HepG2 (cell line): ENCODE results near the gene TRAK1. TPM values are rescaled to one million over a fixed set of nuclear protein-coding genes. Genes with fewer than 3 reads are reported as not detected.

Experiments
- ATAC-seq: fragments of 200-7000 bp; cut with Tn5 transposase; 3 replicates; pipeline ENCODE4 v1.9.1; 2020; ENCODE audit warnings: mild to moderate bottlenecking, moderate library complexity
- BruUV-seq: library from RNA; stranded (reverse); fragments of 400-500 nt; replicated peaks from 2 replicates; lab custom pipeline; 2021; lab: Mats Ljungman, UMichigan
- CTCF ChIA-PET: fragments of 300-600 bp; formaldehyde crosslinking; extraction: SDS; loops from one replicate; lab custom pipeline; 2021; ENCODE audit warnings: low total read pairs, inconsistent platforms, low intra/inter-chr PET ratio; lab: Yijun Ruan, JAX
- POLR2A ChIA-PET: fragments of 350-600 bp; sonication (Branson Sonifier 250); formaldehyde crosslinking; loops from one replicate; lab custom pipeline; 2020; ENCODE audit warnings: antibody characterized with exemption, inconsistent platforms; lab: Yijun Ruan, JAX
- DNase-seq: peaks from one replicate; pipeline ENCODE4 v3.0.0-alpha.2; 2015; ENCODE audit warnings: low spot score
- FAIRE-seq: peaks from 3 replicates; lab custom pipeline; 2011; peaks lifted over from hg19 to GRCh38; lab: Jason Lieb, UNC
- H2AFZ ChIP-seq: one replicate; pipeline ENCODE4 v1.6.1; 2011; ENCODE audit warnings: low read length, inconsistent platforms
- H3K27ac ChIP-seq: fragments of 300-600 bp; 3 replicates; pipeline ENCODE4 v1.8.0; 2011; ENCODE audit warnings: mixed run types, mild to moderate bottlenecking, mixed read lengths, low read length, inconsistent platforms; ENCODE audit not compliant: insufficient read depth; ENCODE audit errors: extremely low read length
- H3K27me3 ChIP-seq, 2 experiments: fragments of 200-600 bp in 1 of 2; 2 replicates in 1 of 2; 3 replicates in 1 of 2; pipeline versions ENCODE4 v1.6.0 to v1.8.0; 2011; ENCODE audit warnings: low read length in 2 of 2, mild to moderate bottlenecking in 2 of 2, moderate library complexity in 2 of 2, inconsistent platforms in 1 of 2; ENCODE audit not compliant: insufficient read depth in 2 of 2, control insufficient read depth in 1 of 2
- H3K36me3 ChIP-seq, 2 experiments: fragments of 200-600 bp in 1 of 2; replicated peaks in 1 of 2; 2 replicates in 1 of 2; 3 replicates in 1 of 2; pipeline versions ENCODE4 v1.5.1 to v1.8.0; 2011; ENCODE audit warnings: low read length in 2 of 2, inconsistent platforms in 1 of 2; ENCODE audit not compliant: insufficient read depth in 2 of 2, control insufficient read depth in 1 of 2
- H3K4me1 ChIP-seq: 2 replicates; pipeline ENCODE4 v1.5.1; 2012; ENCODE audit warnings: low read length, inconsistent platforms; ENCODE audit not compliant: insufficient read depth
- H3K4me2 ChIP-seq: 2 replicates; pipeline ENCODE4 v1.6.0; 2011; ENCODE audit warnings: low read depth, low read length, inconsistent platforms
- H3K4me3 ChIP-seq, 3 experiments: fragments of 200-600 bp in 1 of 3; sonication (generic), shearing (Covaris generic) in 1 of 3; replicated peaks in 1 of 3; 2 replicates each; pipeline ENCODE4 v1.5.1; 2011 to 2016; ENCODE audit warnings: low read length in 3 of 3, inconsistent platforms in 2 of 3, low read depth in 2 of 3, mild to moderate bottlenecking in 2 of 3, control low read depth in 1 of 3, mixed read lengths in 1 of 3; ENCODE audit not compliant: insufficient read depth in 1 of 3
- H3K79me2 ChIP-seq: one replicate; pipeline ENCODE4 v1.6.1; 2011; ENCODE audit warnings: low read length, inconsistent platforms; ENCODE audit not compliant: insufficient read depth
- H3K9ac ChIP-seq: 2 replicates; pipeline ENCODE4 v1.6.0; 2011; ENCODE audit warnings: mild to moderate bottlenecking, low read depth, low read length, inconsistent platforms; ENCODE audit not compliant: insufficient read depth
- H3K9me3 ChIP-seq: 2 replicates; pipeline ENCODE4 v1.5.1; 2012; ENCODE audit warnings: mild to moderate bottlenecking, low read length
- H4K20me1 ChIP-seq: 2 replicates; pipeline ENCODE4 v1.6.0; 2011; ENCODE audit warnings: inconsistent platforms, mild to moderate bottlenecking, low read length, moderate library complexity; ENCODE audit not compliant: insufficient read depth
- TBX2 ChIP-seq: sonication (generic); formaldehyde crosslinking; IDR thresholded peaks from 2 replicates; pipeline ENCODE4 v1.5.0; 2020; ENCODE audit warnings: missing genetic modification reagents, mild to moderate bottlenecking, borderline replicate concordance
- ZNF782 ChIP-seq: sonication (generic); formaldehyde crosslinking; IDR thresholded peaks from 2 replicates; pipeline ENCODE4 v1.4.0; 2020; ENCODE audit warnings: missing genetic modification reagents, mild to moderate bottlenecking, borderline replicate concordance
- WGBS: methylation state at CpG from one replicate; pipeline ENCODE4 v1.1.6; 2017; ENCODE audit warnings: low lambda C conversion rate; 5-methylcytosine and 5-hydroxymethylcytosine counted together
- in situ Hi-C: cut with HindIII; loops from 2 replicates; pipeline ENCODE4 v1.10.0; 2017; ENCODE audit warnings: low pct_unique_long_range_greater_than_20kb; ENCODE audit not compliant: extremely low pct_ligation_motif_present
- intact Hi-C: fragments of 100-400 bp; cut with micrococcal nuclease; formaldehyde crosslinking; loops from one replicate; pipeline ENCODE4 v1.10.0; 2022; ENCODE audit not compliant: unreplicated experiment
- polyA plus RNA-seq, 8 experiments: library from polyadenylated mRNA; depleted of rRNA in 3 of 8; stranded (reverse) in 7 of 8; unstranded in 1 of 8; fragments of >200 nt; fragmentation: Illumina TruSeq in 4 of 8; extraction: Trizol in 4 of 8; gene quantifications; 2 replicates each; pipeline versions ENCODE4 v1.2.1 to v1.2.3, GENCODE V29; 2011 to 2016; ENCODE audit warnings: low read depth in 4 of 8, missing spikeins in 1 of 8, mixed read lengths in 1 of 8; ENCODE audit not compliant: insufficient read depth in 1 of 8
- total RNA-seq, 5 experiments: library from RNA; depleted of rRNA; stranded (reverse); fragments of >200 nt; fragmentation: Illumina TruSeq; extraction: Trizol; gene quantifications; 2 replicates each; pipeline ENCODE4 v1.2.3, GENCODE V29; 2016; ENCODE audit warnings: low read depth in 1 of 5
- TF ChIP-seq, protein P1 (sequence below): sonication (generic); formaldehyde crosslinking; IDR thresholded peaks from 2 replicates; pipeline ENCODE4 v1.8.1; 2023; ENCODE audit warnings: missing genetic modification reagents, inconsistent platforms, borderline replicate concordance
- TF ChIP-seq, protein P2 (sequence below): sonication (generic); formaldehyde crosslinking; IDR thresholded peaks from 2 replicates; pipeline ENCODE4 v1.8.1; 2023; ENCODE audit warnings: mild to moderate bottlenecking, moderate library complexity, missing genetic modification reagents
- TF ChIP-seq, protein P3 (sequence below): sonication (generic); formaldehyde crosslinking; IDR thresholded peaks from 2 replicates; pipeline ENCODE4 v1.4.0; 2020; ENCODE audit warnings: missing genetic modification reagents, borderline replicate concordance

The TRAK1 gene
- total and polyA plus RNA-seq, 2 of the 13 experiments (the other 11 are each of a cell fraction or from before 2014, with no cell fraction given): 20.5 to 46.6 TPM

DNA sequence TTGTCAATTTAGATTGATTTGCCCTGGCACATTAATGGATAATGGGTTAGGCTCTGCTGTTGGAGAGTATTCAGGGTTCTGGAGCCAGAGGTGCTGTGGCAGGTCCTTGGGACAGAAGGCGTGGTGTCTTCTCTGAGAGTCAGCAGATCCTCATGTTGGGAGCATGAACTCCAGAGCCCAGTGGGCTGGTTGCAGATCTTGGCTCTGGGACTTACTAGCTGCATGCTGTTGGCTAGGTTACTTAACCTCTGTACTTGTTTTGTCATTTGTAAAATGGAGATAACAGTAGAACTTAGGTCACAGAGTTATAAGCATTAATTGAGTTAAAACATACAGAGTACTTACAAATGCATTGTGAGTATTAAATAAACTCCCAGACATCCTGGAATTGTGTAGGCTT, 97.2 kb downstream of the TRAK1 start:
- Histone ChIP-seq H3K27ac (no peak overlapping the region), H3K27me3 (no peaks in the 10 kb centered on the region), H4K20me1 (peaks cover 8% of the 10 kb centered on the region; the same call in 1 of the 2 replicates), H3K4me2 (no peak overlapping the region), H2AFZ (no peak overlapping the region), H3K9ac (no peak overlapping the region), H3K4me1 (peaks cover 9% of the 10 kb centered on the region), H3K4me3 (no peak overlapping the region), H3K9me3 (no peaks in the 10 kb centered on the region), H3K79me2 (peaks cover 5% of the 10 kb centered on the region), H3K36me3 (peaks cover 29 to 49% of the 10 kb centered on the region in 2 experiments)
- in situ Hi-C loops (loop anchor here (25.0 kb wide), 1 partner anchor 176 kb away; no protein-coding TSS in a partner anchor), intact Hi-C loops (no loop called here)
- DNase-seq (no peak), FAIRE-seq (no peak), ATAC-seq (no peak)
- no TSS peak for BruUV-seq
- no peak for TF ChIP-seq ZNF782
- no peak for TF ChIP-seq TBX2 (CRISPR knock-in tag)
- TF ChIP-seq, protein P1, sequence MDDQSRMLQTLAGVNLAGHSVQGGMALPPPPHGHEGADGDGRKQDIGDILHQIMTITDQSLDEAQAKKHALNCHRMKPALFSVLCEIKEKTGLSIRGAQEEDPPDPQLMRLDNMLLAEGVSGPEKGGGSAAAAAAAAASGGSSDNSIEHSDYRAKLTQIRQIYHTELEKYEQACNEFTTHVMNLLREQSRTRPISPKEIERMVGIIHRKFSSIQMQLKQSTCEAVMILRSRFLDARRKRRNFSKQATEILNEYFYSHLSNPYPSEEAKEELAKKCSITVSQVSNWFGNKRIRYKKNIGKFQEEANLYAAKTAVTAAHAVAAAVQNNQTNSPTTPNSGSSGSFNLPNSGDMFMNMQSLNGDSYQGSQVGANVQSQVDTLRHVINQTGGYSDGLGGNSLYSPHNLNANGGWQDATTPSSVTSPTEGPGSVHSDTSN (CRISPR knock-in tag): no peak
- TF ChIP-seq, protein P2, sequence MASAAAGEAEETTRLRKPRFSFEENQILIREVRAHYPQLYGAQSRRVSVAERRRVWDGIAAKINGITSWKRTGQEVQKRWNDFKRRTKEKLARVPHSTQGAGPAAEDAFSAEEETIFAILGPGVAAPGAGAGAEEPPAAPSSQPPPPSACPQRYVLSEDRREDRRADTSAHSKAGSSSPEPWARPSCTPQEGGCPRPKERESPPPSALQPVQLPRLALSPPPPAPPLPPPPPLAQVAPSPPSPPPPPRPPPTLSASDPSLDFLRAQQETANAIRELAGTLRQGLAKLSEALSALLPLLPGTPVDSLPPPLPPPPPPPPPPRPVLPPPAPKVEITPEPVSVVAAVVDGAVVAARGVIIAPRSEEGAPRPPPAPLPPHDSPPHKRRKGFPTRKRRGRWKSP (CRISPR knock-in tag): no peak
- TF ChIP-seq, protein P3, sequence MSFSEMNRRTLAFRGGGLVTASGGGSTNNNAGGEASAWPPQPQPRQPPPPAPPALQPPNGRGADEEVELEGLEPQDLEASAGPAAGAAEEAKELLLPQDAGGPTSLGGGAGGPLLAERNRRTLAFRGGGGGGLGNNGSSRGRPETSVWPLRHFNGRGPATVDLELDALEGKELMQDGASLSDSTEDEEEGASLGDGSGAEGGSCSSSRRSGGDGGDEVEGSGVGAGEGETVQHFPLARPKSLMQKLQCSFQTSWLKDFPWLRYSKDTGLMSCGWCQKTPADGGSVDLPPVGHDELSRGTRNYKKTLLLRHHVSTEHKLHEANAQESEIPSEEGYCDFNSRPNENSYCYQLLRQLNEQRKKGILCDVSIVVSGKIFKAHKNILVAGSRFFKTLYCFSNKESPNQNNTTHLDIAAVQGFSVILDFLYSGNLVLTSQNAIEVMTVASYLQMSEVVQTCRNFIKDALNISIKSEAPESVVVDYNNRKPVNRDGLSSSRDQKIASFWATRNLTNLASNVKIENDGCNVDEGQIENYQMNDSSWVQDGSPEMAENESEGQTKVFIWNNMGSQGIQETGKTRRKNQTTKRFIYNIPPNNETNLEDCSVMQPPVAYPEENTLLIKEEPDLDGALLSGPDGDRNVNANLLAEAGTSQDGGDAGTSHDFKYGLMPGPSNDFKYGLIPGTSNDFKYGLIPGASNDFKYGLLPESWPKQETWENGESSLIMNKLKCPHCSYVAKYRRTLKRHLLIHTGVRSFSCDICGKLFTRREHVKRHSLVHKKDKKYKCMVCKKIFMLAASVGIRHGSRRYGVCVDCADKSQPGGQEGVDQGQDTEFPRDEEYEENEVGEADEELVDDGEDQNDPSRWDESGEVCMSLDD (CRISPR knock-in tag): no peak
- CTCF ChIA-PET: no interaction called here
- POLR2A ChIA-PET: interaction anchor here (3.5 kb wide), 1 partner anchor 58 kb away, joined by 22 read pairs; no protein-coding TSS in a partner anchor
- WGBS: 91% methylated on average over 1 of the region's 1 CpG
